Embryonic facial prominence (tissue), 1 donor: ENCODE measurements around the gene JADE3.
"Not testable (repeated sequence)": the region's sequence is repeated elsewhere in the genome, so short reads cannot be mapped to it uniquely, and the experiment has no call there.

Source experiments
- DNase-seq: peaks from one replicate; pipeline ENCODE4 v3.0.0-alpha.2; 2016; ENCODE audit errors: extremely low spot score

JADE3 gene

GRCh38 chrX:46935295-46935694 lies 23.1 kb downstream of the JADE3 start:
- no peak for DNase-seq

GRCh38 chrX:46938589-46938988 lies 26.4 kb downstream of the JADE3 start:
- no peak for DNase-seq

GRCh38 chrX:46941341-46941740 lies 29.1 kb downstream of the JADE3 start:
- DNase-seq, result no peak

- no peak for DNase-seq
Measured at GRCh38 chrX:46953137-46953527, 40.9 kb downstream of the JADE3 start.

- no peak for DNase-seq
Measured at GRCh38 chrX:46953597-46953996, 41.4 kb downstream of the JADE3 start.

GRCh38 chrX:46954716-46955115 lies 42.5 kb downstream of the JADE3 start:
- DNase-seq, result no peak

GRCh38 chrX:46956589-46956988 lies 44.4 kb downstream of the JADE3 start:
- not testable (repeated sequence) for DNase-seq

- no peak for DNase-seq
Measured at GRCh38 chrX:46957297-46957696, 45.1 kb downstream of the JADE3 start.

GRCh38 chrX:46959101-46959500 lies 46.9 kb downstream of the JADE3 start:
- DNase-seq, result no peak

GRCh38 chrX:46959985-46960700 lies 47.9 kb downstream of the JADE3 start:
- DNase-seq, result no peak

GRCh38 chrX:46961097-46961496 lies 48.9 kb downstream of the JADE3 start:
- DNase-seq, result no peak

- DNase-seq, result no peak
Measured at GRCh38 chrX:46961574-46962283, 49.5 kb downstream of the JADE3 start.

- DNase-seq, result no peak
Measured at GRCh38 chrX:46965125-46965758, 53.0 kb downstream of the JADE3 start.

- no peak for DNase-seq
Measured at GRCh38 chrX:46967547-46967946, 55.3 kb downstream of the JADE3 start.

GRCh38 chrX:46977046-46977445 lies 64.8 kb downstream of the JADE3 start:
- DNase-seq, result not testable (repeated sequence)

- no peak for DNase-seq
Measured at GRCh38 chrX:46978341-46979291, 66.4 kb downstream of the JADE3 start.

- no peak for DNase-seq
Measured at GRCh38 chrX:46984705-46985104, 72.5 kb downstream of the JADE3 start.

- no peak for DNase-seq
Measured at GRCh38 chrX:46989548-46989947, 77.3 kb downstream of the JADE3 start.

GRCh38 chrX:46991664-46992063 lies 79.4 kb downstream of the JADE3 start:
- no peak for DNase-seq

GRCh38 chrX:46992070-46992469 lies 79.8 kb downstream of the JADE3 start:
- no peak for DNase-seq

GRCh38 chrX:46994096-46994495 lies 81.9 kb downstream of the JADE3 start:
- DNase-seq, result no peak

GRCh38 chrX:47012131-47012530 lies 99.9 kb downstream of the JADE3 start:
- DNase-seq, result no peak
